H1 (cell line): ENCODE measurements around the gene BPIFB3. TPM values are rescaled to one million over a fixed set of nuclear protein-coding genes. Genes with fewer than 3 reads are reported as not detected.

Experiments used
- ATF2 ChIP-seq: IDR thresholded peaks from 2 replicates; pipeline ENCODE4 v1.6.1; 2012; ENCODE audit warnings: low read length, inconsistent platforms
- CBX5 ChIP-seq: fragments of 300-800, 300-1000 bp; sonication (generic); IDR thresholded peaks from 2 replicates; pipeline ENCODE4 v1.7.1; 2016; ENCODE audit warnings: antibody characterized with exemption, low read length, low read depth
- CBX8 ChIP-seq: fragments of 300-800, 300-1000 bp; sonication (generic); IDR thresholded peaks from 2 replicates; pipeline ENCODE4 v1.7.1; 2016; ENCODE audit warnings: low read depth, low read length, borderline replicate concordance
- POLR2AphosphoS5 ChIP-seq: IDR thresholded peaks from 2 replicates; pipeline ENCODE4 v1.6.1; 2011; ENCODE audit warnings: low read depth, low read length
- polyA plus RNA-seq, 7 experiments: library from polyadenylated mRNA; depleted of rRNA in 3 of 7; stranded (reverse) in 5 of 7; unstranded in 2 of 7; fragments of >200 nt in 5 of 7; fragments of 200-250 nt in 2 of 7; gene quantifications; 1 replicate in 5 of 7; 2 replicates in 1 of 7; 4 replicates in 1 of 7; pipeline versions ENCODE4 v1.2.1 to v1.2.3, GENCODE V29; 2011 to 2013; ENCODE audit warnings: missing spikeins in 2 of 7, mixed read lengths in 2 of 7
- total RNA-seq: library from RNA; stranded (reverse); fragmentation: NEBNext Ultra II Directional; extraction: Animal tissue kit (Norgen Biotek cat#: 25700); gene quantifications from 2 replicates; pipeline ENCODE4 v1.2.1, GENCODE V29; 2021
- TF ChIP-seq, protein P1 (sequence below): IDR thresholded peaks from 2 replicates; pipeline ENCODE4 v1.6.1; 2012; ENCODE audit warnings: inconsistent platforms

The BPIFB3 gene
- total and polyA plus RNA-seq, 2 of the 8 experiments (the other 6 are each of a cell fraction or from before 2014, with no cell fraction given), result not detected

DNA sequence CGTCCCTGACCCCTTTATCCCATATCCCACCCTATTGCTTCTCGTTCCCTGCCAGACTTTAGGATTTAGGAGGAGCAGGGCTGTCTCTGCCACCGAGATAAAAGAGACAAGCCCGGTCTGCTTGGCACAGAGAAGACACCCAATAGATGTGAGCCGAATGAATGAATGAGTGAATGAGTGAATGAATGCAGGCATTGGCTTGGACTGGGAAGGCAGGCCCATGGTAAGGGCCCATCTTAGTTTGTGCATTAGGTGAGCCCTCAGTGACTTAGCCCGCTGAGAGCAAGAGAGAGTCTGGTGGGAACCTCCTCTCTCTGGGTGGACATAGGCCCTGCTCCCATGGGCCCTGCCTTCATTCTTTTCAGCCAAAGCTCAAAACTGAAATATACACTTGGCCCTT, 23.1 kb upstream of the BPIFB3 start (continued):
- no peak for TF ChIP-seq ATF2
- no peak for TF ChIP-seq CBX8
- no peak for TF ChIP-seq CBX5
- TF ChIP-seq, protein P1, sequence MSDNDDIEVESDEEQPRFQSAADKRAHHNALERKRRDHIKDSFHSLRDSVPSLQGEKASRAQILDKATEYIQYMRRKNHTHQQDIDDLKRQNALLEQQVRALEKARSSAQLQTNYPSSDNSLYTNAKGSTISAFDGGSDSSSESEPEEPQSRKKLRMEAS, result no peak
- TF ChIP-seq POLR2AphosphoS5, result no peak
- TF ChIP-seq, all 59 proteins: peak for 0
